Uterus (tissue), 2 donors: ENCODE results near the gene MAP2K2.
A peak's percentile ranks its signal among the peaks of the same experiment; 100 is the strongest.

Experiments used
- POLR2A ChIP-seq, 2 donors: fragments of 450-650 bp; IDR thresholded peaks; one replicate each; pipeline ENCODE4 v1.6.1; 2016; ENCODE audit warnings: antibody characterized with exemption in 2 of 2, mild to moderate bottlenecking in 1 of 2, moderate library complexity in 1 of 2
- TF ChIP-seq, protein P1 (sequence below), 4 experiments: fragments of 200-600 bp in 2 of 4; fragments of 450-650 bp in 2 of 4; sonication (generic) in 2 of 4; IDR thresholded peaks; one replicate each; pipeline ENCODE4 v1.5.1; 2016 to 2019; ENCODE audit warnings: antibody characterized with exemption in 4 of 4, mild to moderate bottlenecking in 2 of 4, moderate library complexity in 1 of 4

DNA sequence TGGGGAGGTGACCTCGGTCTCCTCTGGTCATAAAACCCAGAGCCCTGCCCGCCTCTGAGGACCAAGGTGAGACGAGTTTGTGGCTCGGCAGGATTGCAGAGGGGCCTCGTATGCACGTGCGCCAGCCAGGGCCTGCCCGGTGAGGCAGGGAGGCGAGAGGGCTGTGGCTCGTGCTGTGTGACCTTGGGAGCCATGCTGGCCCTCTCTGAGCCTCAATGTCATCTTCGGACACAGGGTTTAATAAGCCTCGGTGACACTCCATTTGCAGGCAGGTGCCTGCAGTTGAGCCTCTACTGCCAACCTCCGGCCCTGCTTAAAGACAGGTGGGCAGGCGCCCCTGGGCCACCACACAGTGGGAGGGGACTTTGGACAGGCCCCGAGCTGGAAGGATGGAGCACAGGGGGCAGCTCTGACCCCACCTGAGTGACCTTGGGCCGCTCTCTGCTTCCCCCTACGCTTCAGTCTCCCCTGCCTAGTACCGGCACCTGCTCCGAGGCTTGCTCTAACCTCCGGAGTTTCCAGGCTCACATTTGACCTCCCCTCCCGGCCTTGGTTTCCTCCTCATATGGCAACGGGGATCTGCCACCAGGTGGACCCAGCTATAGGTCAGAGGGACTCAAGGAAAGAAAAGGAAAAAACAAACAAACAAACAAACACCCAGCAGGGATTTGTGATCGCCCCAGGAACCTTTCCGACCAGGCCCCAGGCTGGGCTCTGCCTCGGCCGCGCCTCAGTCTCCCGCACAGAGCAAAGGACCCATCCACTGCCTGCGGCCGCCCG lies 60.4 kb downstream of the MAP2K2 start:
- TF ChIP-seq, protein P1, sequence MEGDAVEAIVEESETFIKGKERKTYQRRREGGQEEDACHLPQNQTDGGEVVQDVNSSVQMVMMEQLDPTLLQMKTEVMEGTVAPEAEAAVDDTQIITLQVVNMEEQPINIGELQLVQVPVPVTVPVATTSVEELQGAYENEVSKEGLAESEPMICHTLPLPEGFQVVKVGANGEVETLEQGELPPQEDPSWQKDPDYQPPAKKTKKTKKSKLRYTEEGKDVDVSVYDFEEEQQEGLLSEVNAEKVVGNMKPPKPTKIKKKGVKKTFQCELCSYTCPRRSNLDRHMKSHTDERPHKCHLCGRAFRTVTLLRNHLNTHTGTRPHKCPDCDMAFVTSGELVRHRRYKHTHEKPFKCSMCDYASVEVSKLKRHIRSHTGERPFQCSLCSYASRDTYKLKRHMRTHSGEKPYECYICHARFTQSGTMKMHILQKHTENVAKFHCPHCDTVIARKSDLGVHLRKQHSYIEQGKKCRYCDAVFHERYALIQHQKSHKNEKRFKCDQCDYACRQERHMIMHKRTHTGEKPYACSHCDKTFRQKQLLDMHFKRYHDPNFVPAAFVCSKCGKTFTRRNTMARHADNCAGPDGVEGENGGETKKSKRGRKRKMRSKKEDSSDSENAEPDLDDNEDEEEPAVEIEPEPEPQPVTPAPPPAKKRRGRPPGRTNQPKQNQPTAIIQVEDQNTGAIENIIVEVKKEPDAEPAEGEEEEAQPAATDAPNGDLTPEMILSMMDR (IDR thresholded peaks at IDR 0.05) = no peak
- peak in 1 of 2 donors; percentile 11 for TF ChIP-seq POLR2A (IDR thresholded peaks at IDR 0.05)
